AG04450 (cell line): Measurements from ENCODE around the gene GRK5. TPM values are rescaled to one million over a fixed set of nuclear protein-coding genes. Genes with fewer than 3 reads are reported as not detected.

Source experiments
- CTCF ChIA-PET: fragments of 300-600, 350-600 bp; formaldehyde crosslinking; extraction: SDS; loops from one replicate; lab custom pipeline; 2022; ENCODE audit warnings: antibody characterized with exemption, inconsistent platforms; lab: Charles Lee
- POLR2A ChIA-PET: fragments of 350-600 bp; formaldehyde crosslinking; extraction: SDS; loops from one replicate; lab custom pipeline; 2021; ENCODE audit warnings: antibody characterized with exemption, inconsistent platforms; lab: Yijun Ruan, JAX
- DNase-seq: peaks from one replicate; pipeline ENCODE4 v3.0.0-alpha.2; 2011; ENCODE audit warnings: low read depth, low spot score
- H3K27ac ChIP-seq: one replicate; pipeline ENCODE4 v1.5.1; 2012; ENCODE audit warnings: low read depth, low read length, control low read depth
- H3K27me3 ChIP-seq: one replicate; pipeline ENCODE4 v1.6.0; 2012; ENCODE audit warnings: low read length; ENCODE audit not compliant: control insufficient read depth, insufficient read depth
- H3K4me3 ChIP-seq: 2 replicates; pipeline ENCODE4 v1.5.1; 2011; ENCODE audit warnings: mild to moderate bottlenecking, low read depth, low read length, control low read depth
- H3K9me3 ChIP-seq: 2 replicates; pipeline ENCODE4 v1.5.1; 2012; ENCODE audit warnings: low read length; ENCODE audit not compliant: control insufficient read depth, insufficient read depth
- polyA plus RNA-seq: library from polyadenylated mRNA; depleted of rRNA; stranded (reverse); fragments of >200 nt; gene quantifications from 2 replicates; pipeline ENCODE4 v1.2.3, GENCODE V29; 2011
- TF ChIP-seq, protein P1 (sequence below): IDR thresholded peaks from 2 replicates; pipeline ENCODE4 v1.5.1; 2011; ENCODE audit warnings: low read depth, low read length, control low read depth, inconsistent platforms

Gene GRK5
- polyA plus RNA-seq, 1 experiment = 27.6 TPM

GRCh38 chr10:119298810-119299209 is 91.4 kb downstream of the GRK5 start:
- H3K4me3 ChIP-seq = no peak overlapping the region
- no peaks in the 10 kb centered on the region for H3K27me3 ChIP-seq
- ChIA-PET CTCF (interaction anchor here (0.6 kb wide), 1 partner anchor 509 kb away, joined by 4 read pairs; no protein-coding TSS in a partner anchor), POLR2A (no interaction called here)
- H3K27ac ChIP-seq = no peak overlapping the region
- H3K9me3 ChIP-seq = peaks cover 14% of the 10 kb centered on the region; the same call in 1 of the 2 replicates
- TF ChIP-seq, protein P1, sequence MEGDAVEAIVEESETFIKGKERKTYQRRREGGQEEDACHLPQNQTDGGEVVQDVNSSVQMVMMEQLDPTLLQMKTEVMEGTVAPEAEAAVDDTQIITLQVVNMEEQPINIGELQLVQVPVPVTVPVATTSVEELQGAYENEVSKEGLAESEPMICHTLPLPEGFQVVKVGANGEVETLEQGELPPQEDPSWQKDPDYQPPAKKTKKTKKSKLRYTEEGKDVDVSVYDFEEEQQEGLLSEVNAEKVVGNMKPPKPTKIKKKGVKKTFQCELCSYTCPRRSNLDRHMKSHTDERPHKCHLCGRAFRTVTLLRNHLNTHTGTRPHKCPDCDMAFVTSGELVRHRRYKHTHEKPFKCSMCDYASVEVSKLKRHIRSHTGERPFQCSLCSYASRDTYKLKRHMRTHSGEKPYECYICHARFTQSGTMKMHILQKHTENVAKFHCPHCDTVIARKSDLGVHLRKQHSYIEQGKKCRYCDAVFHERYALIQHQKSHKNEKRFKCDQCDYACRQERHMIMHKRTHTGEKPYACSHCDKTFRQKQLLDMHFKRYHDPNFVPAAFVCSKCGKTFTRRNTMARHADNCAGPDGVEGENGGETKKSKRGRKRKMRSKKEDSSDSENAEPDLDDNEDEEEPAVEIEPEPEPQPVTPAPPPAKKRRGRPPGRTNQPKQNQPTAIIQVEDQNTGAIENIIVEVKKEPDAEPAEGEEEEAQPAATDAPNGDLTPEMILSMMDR = no peak
- DNase-seq = no peak

DNA sequence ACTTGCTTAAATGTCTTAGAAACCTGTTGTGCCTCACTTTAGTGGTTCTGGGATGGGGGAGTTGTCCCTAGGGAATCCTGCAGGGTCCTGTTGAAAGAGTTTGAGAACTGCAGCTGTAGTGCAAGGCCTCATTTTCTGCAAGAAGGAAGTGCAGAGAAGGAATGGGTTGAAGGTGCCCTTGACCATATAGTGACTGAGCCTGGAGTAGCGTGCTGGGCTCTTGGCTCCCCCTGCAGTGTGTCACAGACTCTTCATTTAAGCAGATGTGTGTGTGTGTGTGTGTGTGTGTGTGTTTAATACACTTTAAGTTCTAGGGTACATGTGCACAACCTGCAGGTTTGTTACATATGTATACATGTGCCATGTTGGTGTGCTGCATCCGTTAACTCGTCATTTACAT is 92.2 kb downstream of the GRK5 start:
- TF ChIP-seq, protein P1 = peak; percentile 17; the same call in 1 of the 2 replicates
- Histone ChIP-seq H3K27ac (no peak overlapping the region), H3K4me3 (no peak overlapping the region), H3K9me3 (peaks cover 14% of the 10 kb centered on the region; the same call in 1 of the 2 replicates), H3K27me3 (no peaks in the 10 kb centered on the region)
- ChIA-PET POLR2A (no interaction called here), CTCF (no interaction called here)
- DNase-seq = no peak

- Histone ChIP-seq H3K9me3 (peaks cover 14% of the 10 kb centered on the region; the same call in 1 of the 2 replicates), H3K27me3 (no peaks in the 10 kb centered on the region), H3K27ac (no peak overlapping the region), H3K4me3 (no peak overlapping the region)
- TF ChIP-seq, protein P1 = no peak
- CTCF ChIA-PET = no interaction called here
- POLR2A ChIA-PET = no interaction called here
- no peak for DNase-seq
These were observed 94.0 kb downstream of the GRK5 start for GRCh38 chr10:119301397-119301796.

GRCh38 chr10:119302172-119302571 is 94.8 kb downstream of the GRK5 start:
- CTCF ChIA-PET = interaction anchor here (1.0 kb wide), 1 partner anchor 103 kb away, joined by 6 read pairs; no protein-coding TSS in a partner anchor
- no peak overlapping the region for H3K4me3 ChIP-seq
- H3K27me3 ChIP-seq = no peaks in the 10 kb centered on the region
- peaks cover 8% of the 10 kb centered on the region; the same call in 1 of the 2 replicates for H3K9me3 ChIP-seq
- no peak for DNase-seq
- POLR2A ChIA-PET = interaction anchor here (0.6 to 0.8 kb wide), 2 partner anchors 49 to 92 kb away, joined by 3 to 5 read pairs; no protein-coding TSS in a partner anchor
- TF ChIP-seq, protein P1 = no peak
- H3K27ac ChIP-seq = no peak overlapping the region

DNA sequence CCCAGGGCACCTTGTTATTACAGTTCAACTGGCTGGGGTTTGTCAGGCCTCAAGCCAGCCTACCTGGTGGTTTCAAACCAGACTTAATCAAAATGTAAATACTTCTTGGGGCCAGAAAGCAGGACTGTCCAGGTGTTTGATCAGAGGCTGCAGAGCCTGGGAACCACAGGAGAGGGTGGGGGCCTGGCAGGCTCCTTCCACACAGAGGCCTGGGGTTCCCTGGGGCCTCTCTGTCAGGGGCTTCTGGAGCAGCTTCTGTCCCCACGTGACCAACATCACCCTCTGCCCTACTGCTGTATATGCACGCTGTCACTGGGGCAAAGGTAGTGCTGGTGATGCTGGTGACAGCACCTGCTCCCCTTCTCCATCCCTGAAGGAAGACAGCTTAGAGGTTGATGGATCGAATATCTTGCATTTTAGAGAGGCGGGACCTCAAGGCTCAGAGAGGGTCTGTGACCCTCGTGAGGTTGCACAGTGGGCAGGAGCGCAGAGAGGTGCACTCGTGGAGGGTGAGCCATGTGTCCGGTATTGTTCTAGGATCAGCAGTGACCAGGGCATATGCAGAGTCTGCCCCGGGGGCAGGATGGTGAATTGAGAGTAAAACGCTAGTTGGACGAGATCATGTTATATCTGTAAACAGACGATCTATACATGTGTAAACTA is 95.4 kb downstream of the GRK5 start:
- no peak for DNase-seq
- ChIA-PET POLR2A (interaction anchor here (0.8 kb wide), 1 partner anchor 48 kb away, joined by 3 read pairs; no protein-coding TSS in a partner anchor), CTCF (interaction anchor here (1.0 kb wide), 1 partner anchor 104 kb away, joined by 6 read pairs; no protein-coding TSS in a partner anchor)
- Histone ChIP-seq H3K27ac (no peak overlapping the region), H3K27me3 (no peaks in the 10 kb centered on the region), H3K9me3 (peaks cover 2% of the 10 kb centered on the region; the same call in 1 of the 2 replicates), H3K4me3 (no peak overlapping the region)
- TF ChIP-seq, protein P1 = no peak
